ENCODE measurements around the gene ZCCHC13.
"Not testable (repeated sequence)": the region's sequence is repeated elsewhere in the genome, so short reads cannot be mapped to it uniquely, and the experiment has no call there.

ZCCHC13 gene

GRCh38 chrX:74324131-74324530, 20.2 kb downstream of the ZCCHC13 start:
- no peak for DNase-seq

DNA sequence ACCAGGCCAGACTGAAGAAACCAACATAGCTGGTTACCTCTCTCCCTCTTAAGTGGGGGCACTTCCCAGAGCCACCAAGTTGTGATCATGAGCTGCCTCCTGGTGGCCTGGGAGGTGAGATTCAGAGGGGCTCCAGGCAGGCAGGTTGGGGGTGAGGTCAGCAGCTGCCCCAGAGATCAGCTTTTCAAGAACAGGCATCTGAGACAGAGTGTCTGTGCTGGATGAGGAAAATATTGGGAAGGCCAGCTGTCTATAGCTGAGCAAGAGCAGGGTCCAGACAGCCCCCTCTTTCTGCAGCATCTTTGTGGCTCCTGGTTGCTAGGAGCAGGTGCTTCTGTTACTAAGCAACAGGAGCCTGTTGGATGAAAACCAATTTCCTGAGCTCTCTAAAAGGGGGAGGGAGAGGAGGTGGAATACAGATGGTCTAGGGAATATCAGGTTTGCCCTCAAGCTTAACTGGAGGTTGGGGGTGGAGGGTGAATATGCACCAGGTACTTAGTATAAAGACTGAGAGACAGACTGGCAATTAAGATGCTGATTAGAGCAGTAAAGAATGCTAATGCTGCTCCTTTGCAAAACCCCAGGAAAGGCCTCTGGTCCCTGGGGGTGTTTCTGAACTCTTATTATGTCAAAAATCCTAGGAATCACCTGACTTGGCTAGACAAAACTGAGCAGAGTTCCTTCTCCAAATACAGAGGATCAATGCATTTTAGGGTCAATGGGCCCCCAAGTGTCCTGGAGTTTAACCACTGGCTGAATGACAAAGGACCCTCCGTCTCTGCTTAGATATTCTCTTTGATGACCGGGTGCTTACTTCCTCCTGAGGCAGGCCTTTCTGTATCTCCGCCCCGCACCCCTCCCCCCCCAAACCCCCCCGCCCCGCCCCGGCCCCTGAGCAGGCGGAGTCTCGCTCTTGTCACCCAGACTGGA, 21.4 kb downstream of the ZCCHC13 start:
- no peak for DNase-seq

GRCh38 chrX:74338852-74339251, 34.9 kb downstream of the ZCCHC13 start:
- no peak for DNase-seq

DNA sequence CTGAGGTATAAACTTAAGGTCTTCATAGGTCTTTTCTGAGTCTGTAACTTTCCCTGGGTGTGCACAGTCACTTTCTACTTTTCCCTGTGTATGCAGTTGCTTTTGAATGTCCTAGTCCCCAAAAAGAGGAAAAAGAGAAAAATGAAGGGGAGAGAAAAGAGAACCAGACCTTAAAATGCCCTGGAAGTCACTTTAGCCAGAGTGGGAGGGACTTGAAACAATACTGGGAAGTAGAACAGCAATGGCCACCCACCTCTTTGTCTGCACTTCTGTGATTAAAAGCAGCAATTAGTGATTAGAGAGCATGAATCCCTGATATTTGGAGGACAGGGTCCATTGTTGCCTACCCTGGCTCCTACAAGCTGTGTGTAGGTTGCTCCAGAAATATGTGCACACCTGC, 36.1 kb downstream of the ZCCHC13 start:
- no peak for DNase-seq

DNA sequence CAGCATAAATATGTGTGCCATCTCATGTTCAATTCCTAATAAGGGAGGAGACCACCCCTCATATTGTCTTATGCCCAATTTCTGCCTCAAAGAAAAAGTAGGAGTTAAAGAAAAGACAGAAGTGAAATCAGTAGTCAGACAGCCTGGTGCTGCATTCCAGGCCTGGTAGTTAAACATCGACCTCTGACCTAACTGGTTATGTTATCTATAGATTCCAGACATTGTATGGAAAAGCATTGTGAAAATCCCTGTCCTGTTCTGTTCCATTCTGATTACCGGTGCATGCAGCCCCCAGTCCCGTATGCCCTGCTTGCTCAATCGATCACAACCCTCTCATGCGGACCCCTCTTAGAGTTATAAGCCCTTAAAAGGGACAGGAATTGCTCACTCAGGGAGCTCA, 38.2 kb downstream of the ZCCHC13 start:
- not testable (repeated sequence) for DNase-seq

DNA sequence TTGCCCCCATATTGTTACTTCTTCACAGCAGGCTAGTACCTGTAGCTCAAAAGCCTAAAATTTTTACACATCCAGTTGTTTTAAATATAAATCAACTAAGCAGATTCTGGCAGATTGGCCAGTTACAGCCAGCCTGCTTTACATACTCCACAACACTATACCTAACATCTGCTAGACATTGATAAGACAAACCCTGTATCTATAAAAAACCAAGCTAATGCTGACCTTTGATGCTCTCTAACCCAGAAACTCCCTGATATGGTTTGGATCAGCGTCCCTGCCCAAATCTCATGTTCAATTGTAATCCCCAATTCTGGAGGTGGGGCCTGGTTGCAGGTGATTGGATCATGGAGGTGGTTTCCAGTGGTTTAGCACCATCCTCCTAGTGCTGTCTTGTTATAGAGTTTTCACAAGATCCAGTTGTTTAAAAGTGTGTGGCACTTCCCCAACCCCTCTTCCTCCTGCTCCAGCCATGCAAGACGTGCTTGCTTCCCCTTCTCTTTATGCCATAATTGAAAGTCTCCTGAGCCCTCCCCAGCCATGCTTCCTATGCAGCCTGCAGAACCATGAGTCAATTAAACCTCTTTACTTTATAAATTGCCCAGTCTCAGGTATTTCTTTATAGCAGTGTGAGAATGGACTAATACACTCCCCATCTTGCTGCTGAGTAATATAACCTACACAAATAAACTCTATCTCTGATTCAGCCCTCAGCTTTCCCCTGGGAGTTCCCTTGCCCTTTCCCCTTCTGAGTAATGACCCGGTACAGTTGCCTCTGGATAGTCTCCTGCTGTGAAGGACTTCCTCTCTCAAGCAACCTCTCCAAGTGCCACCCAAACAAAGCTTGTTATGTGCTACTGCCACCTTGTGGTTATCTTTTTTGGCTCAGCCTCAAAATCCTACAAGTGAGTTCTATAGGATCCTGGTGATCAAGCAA, 39.6 kb downstream of the ZCCHC13 start:
- DNase-seq: peak; percentile 42

GRCh38 chrX:74344280-74344622, 40.3 kb downstream of the ZCCHC13 start:
- no peak for DNase-seq

- no peak for DNase-seq
Observed at GRCh38 chrX:74346088-74346487, 42.1 kb downstream of the ZCCHC13 start.

- DNase-seq: no peak
Observed at GRCh38 chrX:74349387-74349786, 45.4 kb downstream of the ZCCHC13 start.

DNA sequence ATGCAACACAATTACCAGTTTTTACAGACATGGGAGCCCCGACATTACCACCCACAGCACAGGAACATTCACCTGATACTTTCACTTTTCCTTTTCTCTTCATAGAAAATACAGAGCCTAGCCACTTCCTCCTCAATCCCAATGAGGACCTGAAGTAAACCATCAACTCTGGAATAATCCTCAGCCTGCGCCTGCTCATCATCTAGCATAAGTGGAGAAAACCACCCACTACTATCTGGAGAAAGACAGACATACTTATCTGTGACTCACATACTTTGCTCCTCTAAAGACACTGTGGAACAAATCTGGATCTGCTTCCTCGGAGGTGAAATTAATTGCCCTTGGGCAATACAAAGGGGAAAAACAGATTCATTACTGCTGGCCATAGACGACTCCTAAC, 47.8 kb downstream of the ZCCHC13 start:
- no peak for DNase-seq

DNA sequence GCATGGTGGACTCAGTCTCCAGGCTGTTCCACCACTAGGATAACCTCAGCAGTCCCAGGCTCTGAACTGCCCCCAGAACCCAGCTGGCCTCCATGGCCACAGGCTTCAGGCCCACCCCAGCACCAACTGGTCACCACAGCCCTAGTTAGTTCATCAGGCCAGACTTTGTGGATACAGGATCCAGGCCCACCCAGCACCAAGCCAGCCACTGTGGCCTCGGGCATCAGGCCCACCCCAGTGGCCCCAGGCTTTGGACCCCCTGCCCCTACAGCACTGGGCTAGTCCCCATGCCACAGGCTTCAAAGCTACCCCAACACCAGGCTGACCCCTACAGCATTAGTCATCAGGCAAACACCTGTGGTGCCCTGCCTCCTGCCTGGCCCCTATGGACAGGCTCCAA, 50.0 kb downstream of the ZCCHC13 start:
- no peak for DNase-seq

Data from CD4-positive, alpha-beta T cell treated with Interferon gamma for 1 hour (primary cell).